NCI-H446 treated with DMSO at 0.1 percent for 48 hours (cell line): Measurements from ENCODE around the gene ZNF775.
A peak's percentile ranks its signal among the peaks of the same experiment; 100 is the strongest.

Source experiments
- DNase-seq: peaks from one replicate; lab custom pipeline; 2025; lab: John Stamatoyannopoulos, UW

ZNF775 gene

GRCh38 chr7:150401424-150401790 lies 22.3 kb downstream of the ZNF775 start:
- no peak for DNase-seq

- no peak for DNase-seq
Observed at GRCh38 chr7:150401861-150402631, 22.9 kb downstream of the ZNF775 start.

GRCh38 chr7:150402671-150403321 lies 23.7 kb downstream of the ZNF775 start:
- no peak for DNase-seq

- DNase-seq = no peak
Observed at GRCh38 chr7:150403376-150404171, 24.4 kb downstream of the ZNF775 start.

- DNase-seq = no peak
Observed at GRCh38 chr7:150404172-150404804, 25.2 kb downstream of the ZNF775 start.

- DNase-seq = peak; percentile 59
Observed at GRCh38 chr7:150404805-150405583, 25.9 kb downstream of the ZNF775 start.

- no peak for DNase-seq
Observed at GRCh38 chr7:150405584-150406311, 26.6 kb downstream of the ZNF775 start.

GRCh38 chr7:150406312-150406566 lies 27.1 kb downstream of the ZNF775 start:
- no peak for DNase-seq

- DNase-seq = no peak
Observed at GRCh38 chr7:150406567-150407421, 27.7 kb downstream of the ZNF775 start.

- no peak for DNase-seq
Observed at GRCh38 chr7:150407588-150408392, 28.7 kb downstream of the ZNF775 start.

- DNase-seq = no peak
Observed at GRCh38 chr7:150408393-150409299, 29.5 kb downstream of the ZNF775 start.

GRCh38 chr7:150409300-150410030 lies 30.3 kb downstream of the ZNF775 start:
- no peak for DNase-seq

GRCh38 chr7:150410131-150410530 lies 31.0 kb downstream of the ZNF775 start:
- DNase-seq = no peak

GRCh38 chr7:150410680-150411346 lies 31.7 kb downstream of the ZNF775 start:
- DNase-seq = no peak

GRCh38 chr7:150411606-150412005 lies 32.5 kb downstream of the ZNF775 start:
- no peak for DNase-seq

- no peak for DNase-seq
Observed at GRCh38 chr7:150412016-150412415, 32.9 kb downstream of the ZNF775 start.
